Sigmoid colon (tissue), 7 donors: ENCODE results near the gene BTBD9. TPM values are rescaled to one million over a fixed set of nuclear protein-coding genes. Genes with fewer than 3 reads are reported as not detected.

ENCODE experiments used
- DNase-seq: peaks from one replicate; pipeline ENCODE4 v3.0.0-alpha.2; 2019
- H3K27ac ChIP-seq, 4 donors: fragments of 200-600 bp; sonication (generic); one replicate each; pipeline ENCODE4 v1.5.1; 2016 to 2019; ENCODE audit warnings: mild to moderate bottlenecking in 1 of 4
- H3K27me3 ChIP-seq, 3 donors: fragments of 200-600 bp; sonication (generic); one replicate each; pipeline ENCODE4 v1.5.1; 2019; ENCODE audit warnings: mild to moderate bottlenecking in 1 of 3
- H3K36me3 ChIP-seq, 4 donors: fragments of 200-600 bp; sonication (generic); one replicate each; pipeline ENCODE4 v1.5.1; 2016 to 2019
- H3K4me1 ChIP-seq, 4 donors: fragments of 200-600 bp; sonication (generic); one replicate each; pipeline ENCODE4 v1.5.1; 2017 to 2019
- H3K4me3 ChIP-seq, 4 donors: fragments of 200-600 bp; sonication (generic); one replicate each; pipeline ENCODE4 v1.5.1; 2017 to 2019; ENCODE audit warnings: mild to moderate bottlenecking in 2 of 4, moderate library complexity in 1 of 4
- H3K9me3 ChIP-seq, 4 donors: fragments of 200-600 bp in 3 of 4; sonication (generic) in 3 of 4; one replicate each; pipeline versions ENCODE4 v1.5.1 to v1.6.1; 2013 to 2019
- EP300 ChIP-seq, 4 donors: sonication (generic); formaldehyde crosslinking; IDR thresholded peaks; one replicate each; pipeline ENCODE4 v1.6.1; 2017; ENCODE audit warnings: antibody characterized with exemption in 4 of 4
- POLR2A ChIP-seq, 2 donors: fragments of 450-650 bp; IDR thresholded peaks; one replicate each; pipeline ENCODE4 v1.6.1; 2016; ENCODE audit warnings: antibody characterized with exemption in 2 of 2, mild to moderate bottlenecking in 2 of 2, moderate library complexity in 2 of 2
- POLR2AphosphoS5 ChIP-seq, 4 donors: sonication (generic); formaldehyde crosslinking; IDR thresholded peaks; one replicate each; pipeline ENCODE4 v1.6.1; 2017; ENCODE audit warnings: antibody characterized with exemption in 4 of 4
- WGBS, 2 donors: extraction: QIAGEN DNeasy Blood & Tissue Kit; methylation state at CpG; one replicate each; pipeline ENCODE4 v1.1.7; 2013; 5-methylcytosine and 5-hydroxymethylcytosine counted together
- intact Hi-C: fragments of 100-400 bp; cut with DNase I; formaldehyde crosslinking; loops from one replicate; pipeline ENCODE4 v1.15.1; 2023
- polyA plus RNA-seq, 3 donors: library from polyadenylated mRNA; stranded (reverse); fragments of 200-250 nt; gene quantifications; one replicate each; pipeline ENCODE4 v1.2.3, GENCODE V29; 2013
- total RNA-seq, 4 donors: library from RNA; depleted of rRNA; stranded (reverse); fragments of >200 nt; gene quantifications; one replicate each; pipeline ENCODE4 v1.1.0, GENCODE V29; 2016
- TF ChIP-seq, protein P1 (sequence below), 4 experiments: fragments of 450-650 bp in 3 of 4; fragments of 200-600 bp in 1 of 4; IDR thresholded peaks; one replicate each; pipeline ENCODE4 v1.5.1; 2016 to 2019; ENCODE audit warnings: antibody characterized with exemption in 4 of 4, mild to moderate bottlenecking in 3 of 4, moderate library complexity in 2 of 4
- donor health status: healthy with polysubstance abuse.
- donor health status: Bipolar disorder and iron deficiency.
- donor health status: healthy.

The BTBD9 gene
- total and polyA plus RNA-seq, 7 donors = 3.6 to 20.8 (median 10.5) TPM

DNA sequence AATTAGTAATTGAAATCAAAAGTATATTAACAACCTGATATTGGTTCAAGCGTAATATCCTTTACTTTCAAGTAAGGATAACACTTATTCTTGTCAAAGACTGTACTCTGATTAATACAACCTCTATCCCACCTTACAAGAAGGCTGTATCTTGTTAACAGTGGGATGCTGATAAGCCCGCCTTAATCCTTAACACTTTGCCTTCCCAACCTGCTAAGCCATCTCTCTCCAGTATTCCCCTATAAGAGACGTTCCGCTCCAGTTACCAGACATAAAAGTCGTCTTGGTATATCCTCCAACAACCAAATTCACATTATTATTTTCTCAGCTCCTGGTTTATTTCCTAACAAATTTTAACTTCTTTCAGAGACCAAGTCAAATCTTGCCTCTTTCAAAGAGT lies 2.0 kb downstream of the BTBD9 start:
- DNase-seq = no peak
- 95% methylated on average over 5 of the region's 5 CpGs for WGBS, 2 donors
- Histone ChIP-seq H3K9me3 (no peaks in the 10 kb centered on the region), H3K4me3 (no peak overlapping the region), H3K27ac (no peak overlapping the region), H3K4me1 (peaks cover 4 to 37% (median 18%) of the 10 kb centered on the region in 4 donors), H3K36me3 (no peaks in the 10 kb centered on the region), H3K27me3 (no peaks in the 10 kb centered on the region)
- intact Hi-C loops = loop anchor here (5.0 kb wide), 1 partner anchor 820 kb away; the partner anchor contains the start of gene ZFAND3
- TF ChIP-seq, protein P1, sequence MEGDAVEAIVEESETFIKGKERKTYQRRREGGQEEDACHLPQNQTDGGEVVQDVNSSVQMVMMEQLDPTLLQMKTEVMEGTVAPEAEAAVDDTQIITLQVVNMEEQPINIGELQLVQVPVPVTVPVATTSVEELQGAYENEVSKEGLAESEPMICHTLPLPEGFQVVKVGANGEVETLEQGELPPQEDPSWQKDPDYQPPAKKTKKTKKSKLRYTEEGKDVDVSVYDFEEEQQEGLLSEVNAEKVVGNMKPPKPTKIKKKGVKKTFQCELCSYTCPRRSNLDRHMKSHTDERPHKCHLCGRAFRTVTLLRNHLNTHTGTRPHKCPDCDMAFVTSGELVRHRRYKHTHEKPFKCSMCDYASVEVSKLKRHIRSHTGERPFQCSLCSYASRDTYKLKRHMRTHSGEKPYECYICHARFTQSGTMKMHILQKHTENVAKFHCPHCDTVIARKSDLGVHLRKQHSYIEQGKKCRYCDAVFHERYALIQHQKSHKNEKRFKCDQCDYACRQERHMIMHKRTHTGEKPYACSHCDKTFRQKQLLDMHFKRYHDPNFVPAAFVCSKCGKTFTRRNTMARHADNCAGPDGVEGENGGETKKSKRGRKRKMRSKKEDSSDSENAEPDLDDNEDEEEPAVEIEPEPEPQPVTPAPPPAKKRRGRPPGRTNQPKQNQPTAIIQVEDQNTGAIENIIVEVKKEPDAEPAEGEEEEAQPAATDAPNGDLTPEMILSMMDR (IDR thresholded peaks at IDR 0.05) = no peak
- TF ChIP-seq EP300 (IDR thresholded peaks at IDR 0.05) = no peak
- TF ChIP-seq POLR2AphosphoS5 (IDR thresholded peaks at IDR 0.05) = no peak
- no peak for TF ChIP-seq POLR2A (IDR thresholded peaks at IDR 0.05)

DNA sequence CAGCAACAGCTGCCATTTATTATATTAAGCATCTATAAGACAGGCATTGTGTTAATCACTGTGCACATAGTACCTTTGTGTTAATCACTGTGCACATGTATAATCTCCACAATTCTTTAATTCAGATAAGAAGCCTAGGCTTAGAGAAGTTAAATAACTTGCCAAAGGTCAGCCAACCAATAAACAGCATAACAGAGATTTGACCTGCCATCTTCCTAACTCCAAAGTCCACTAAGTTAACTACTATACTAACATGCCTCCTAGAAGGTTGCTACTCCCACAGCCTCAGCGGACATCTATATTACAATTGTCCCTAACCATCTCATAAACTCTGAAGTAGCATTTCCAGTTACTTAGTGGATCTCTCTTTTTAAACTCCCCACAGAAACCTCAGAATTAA lies 3.7 kb downstream of the BTBD9 start:
- DNase-seq = no peak
- peaks cover 4 to 31% (median 17%) of the 10 kb centered on the region in 4 donors for H3K4me1 ChIP-seq
- no peak overlapping the region for H3K4me3 ChIP-seq
- H3K27me3 ChIP-seq = no peaks in the 10 kb centered on the region
- 22 to 30% methylated on average over 1 of the region's 1 CpG for WGBS, 2 donors
- H3K36me3 ChIP-seq = no peaks in the 10 kb centered on the region
- intact Hi-C loops = loop anchor here (5.0 kb wide), 1 partner anchor 819 kb away; the partner anchor contains the start of gene ZFAND3
- H3K27ac ChIP-seq = no peak overlapping the region
- no peaks in the 10 kb centered on the region for H3K9me3 ChIP-seq
- TF ChIP-seq EP300 (IDR thresholded peaks at IDR 0.05) = no peak
- no peak for TF ChIP-seq POLR2AphosphoS5 (IDR thresholded peaks at IDR 0.05)
- TF ChIP-seq, protein P1 (IDR thresholded peaks at IDR 0.05) = no peak

DNA sequence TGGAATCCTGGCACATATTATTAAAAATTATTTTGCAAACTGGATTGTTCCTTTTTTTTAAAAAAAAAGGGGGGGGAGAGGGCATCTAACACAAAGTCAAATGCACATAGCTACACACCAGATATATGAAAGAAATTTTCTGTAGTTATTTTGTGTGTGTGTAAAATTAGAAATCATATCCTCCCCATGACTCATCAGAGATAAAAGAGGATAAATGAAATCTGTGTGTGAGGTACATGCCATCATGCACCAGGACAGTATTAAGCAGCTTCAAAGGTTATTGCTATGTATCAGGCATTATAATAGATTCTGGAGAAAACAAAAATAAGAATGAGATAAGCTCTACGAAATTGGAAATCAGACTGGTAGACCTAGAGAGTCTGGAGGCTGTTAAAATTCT lies 5.2 kb downstream of the BTBD9 start:
- TF ChIP-seq, protein P1 (IDR thresholded peaks at IDR 0.05) = no peak
- TF ChIP-seq POLR2A (IDR thresholded peaks at IDR 0.05) = no peak
- TF ChIP-seq EP300 (IDR thresholded peaks at IDR 0.05) = no peak
- no peak for TF ChIP-seq POLR2AphosphoS5 (IDR thresholded peaks at IDR 0.05)
- Histone ChIP-seq H3K4me3 (no peak overlapping the region), H3K36me3 (no peaks in the 10 kb centered on the region), H3K9me3 (no peaks in the 10 kb centered on the region), H3K27ac (no peak overlapping the region), H3K4me1 (peaks cover 0 to 24% (median 11%) of the 10 kb centered on the region in 4 donors), H3K27me3 (no peaks in the 10 kb centered on the region)
- intact Hi-C loops = no loop called here
- no peak for DNase-seq
- WGBS, 2 donors = 72 to 85% methylated on average over 1 of the region's 1 CpG

- no peak overlapping the region for H3K27ac ChIP-seq
- no peaks in the 10 kb centered on the region for H3K9me3 ChIP-seq
- no peak overlapping the region for H3K4me3 ChIP-seq
- H3K27me3 ChIP-seq = no peaks in the 10 kb centered on the region
- TF ChIP-seq, protein P1 (IDR thresholded peaks at IDR 0.05) = no peak
- TF ChIP-seq EP300 (IDR thresholded peaks at IDR 0.05) = no peak
- TF ChIP-seq POLR2AphosphoS5 (IDR thresholded peaks at IDR 0.05) = no peak
- no peak for TF ChIP-seq POLR2A (IDR thresholded peaks at IDR 0.05)
- intact Hi-C loops = no loop called here
- no peak for DNase-seq
- no peaks in the 10 kb centered on the region for H3K36me3 ChIP-seq
- peaks cover 0 to 15% (median 8%) of the 10 kb centered on the region in 4 donors for H3K4me1 ChIP-seq
- 80 to 82% methylated on average over 1 of the region's 1 CpG for WGBS, 2 donors
Observed at GRCh38 chr6:38632490-38632889, 7.2 kb downstream of the BTBD9 start.

DNA sequence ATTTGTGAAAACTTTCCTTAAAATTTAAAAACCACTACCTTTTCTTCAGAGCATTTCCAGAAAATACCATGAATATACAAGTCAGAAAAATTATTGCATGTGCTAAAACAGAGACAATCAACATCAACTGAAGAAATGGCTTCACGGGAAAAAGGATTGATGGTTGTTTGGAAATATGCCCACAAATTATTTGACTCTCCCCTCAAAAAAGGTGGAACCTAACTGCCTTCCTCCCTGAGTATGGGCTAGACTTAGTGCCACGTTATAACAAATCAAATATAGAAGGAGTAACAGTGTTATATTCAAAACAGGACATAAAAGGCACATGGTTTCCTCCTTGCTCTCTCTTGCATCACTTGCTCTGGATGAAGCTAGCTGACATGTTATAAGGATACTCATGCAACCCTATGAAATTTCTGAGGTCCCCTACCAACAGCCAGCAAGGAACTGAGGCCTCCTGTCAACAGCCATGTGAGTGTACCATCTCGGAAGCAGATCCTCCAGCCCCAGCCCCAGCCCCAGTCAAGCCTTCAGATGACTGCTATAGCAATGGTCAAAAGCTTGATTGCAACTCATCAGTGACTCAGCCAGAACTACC lies 8.4 kb downstream of the BTBD9 start:
- no peak for DNase-seq
- Histone ChIP-seq H3K4me1 (peaks cover 0 to 15% (median 8%) of the 10 kb centered on the region in 4 donors), H3K27me3 (no peaks in the 10 kb centered on the region), H3K27ac (no peak overlapping the region), H3K36me3 (no peaks in the 10 kb centered on the region), H3K9me3 (no peaks in the 10 kb centered on the region), H3K4me3 (no peak overlapping the region)
- intact Hi-C loops = no loop called here
- 88 to 93% methylated on average over 3 of the region's 3 CpGs for WGBS, 2 donors
- TF ChIP-seq EP300 (IDR thresholded peaks at IDR 0.05) (no peak), POLR2A (IDR thresholded peaks at IDR 0.05) (no peak), POLR2AphosphoS5 (IDR thresholded peaks at IDR 0.05) (no peak)
- TF ChIP-seq, protein P1 (IDR thresholded peaks at IDR 0.05) = no peak
